ENCODE results near the gene ABCA1.
A peak's percentile ranks its signal among the peaks of the same experiment; 100 is the strongest.
"Not testable (repeated sequence)": the region's sequence is repeated elsewhere in the genome, so short reads cannot be mapped to it uniquely, and the experiment has no call there.

The ABCA1 gene

DNA sequence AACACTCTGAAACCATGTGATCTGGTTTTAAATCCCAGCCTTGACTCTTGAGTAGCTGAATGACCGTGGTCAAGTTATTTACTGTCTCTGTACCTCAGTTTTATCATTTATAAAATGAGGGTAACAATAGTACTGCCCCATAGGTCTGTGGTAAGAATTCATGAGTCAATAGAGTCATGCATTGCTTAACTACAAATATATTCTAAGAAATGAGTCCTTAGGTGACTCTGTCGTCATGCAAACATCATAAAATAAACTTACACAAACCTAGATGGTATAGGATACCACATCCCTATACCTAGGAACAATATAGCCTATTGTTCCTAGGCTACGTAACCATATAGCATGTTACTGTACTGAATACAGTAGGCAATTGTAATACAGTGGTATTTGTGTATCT is 20.3 kb upstream of the ABCA1 start:
- TF ChIP-seq, protein P1, sequence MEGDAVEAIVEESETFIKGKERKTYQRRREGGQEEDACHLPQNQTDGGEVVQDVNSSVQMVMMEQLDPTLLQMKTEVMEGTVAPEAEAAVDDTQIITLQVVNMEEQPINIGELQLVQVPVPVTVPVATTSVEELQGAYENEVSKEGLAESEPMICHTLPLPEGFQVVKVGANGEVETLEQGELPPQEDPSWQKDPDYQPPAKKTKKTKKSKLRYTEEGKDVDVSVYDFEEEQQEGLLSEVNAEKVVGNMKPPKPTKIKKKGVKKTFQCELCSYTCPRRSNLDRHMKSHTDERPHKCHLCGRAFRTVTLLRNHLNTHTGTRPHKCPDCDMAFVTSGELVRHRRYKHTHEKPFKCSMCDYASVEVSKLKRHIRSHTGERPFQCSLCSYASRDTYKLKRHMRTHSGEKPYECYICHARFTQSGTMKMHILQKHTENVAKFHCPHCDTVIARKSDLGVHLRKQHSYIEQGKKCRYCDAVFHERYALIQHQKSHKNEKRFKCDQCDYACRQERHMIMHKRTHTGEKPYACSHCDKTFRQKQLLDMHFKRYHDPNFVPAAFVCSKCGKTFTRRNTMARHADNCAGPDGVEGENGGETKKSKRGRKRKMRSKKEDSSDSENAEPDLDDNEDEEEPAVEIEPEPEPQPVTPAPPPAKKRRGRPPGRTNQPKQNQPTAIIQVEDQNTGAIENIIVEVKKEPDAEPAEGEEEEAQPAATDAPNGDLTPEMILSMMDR (IDR thresholded peaks at IDR 0.05; ENCODE audit: insufficient read depth, low read depth, low read length, missing control alignments): no peak
- peak; percentile 44 for DNase-seq (ENCODE audit: low read depth)

GRCh38 chr9:104944871-104945270 is 16.9 kb upstream of the ABCA1 start:
- DNase-seq (ENCODE audit: low read depth): no peak
- no peak overlapping the region for H3K4me3 ChIP-seq (ENCODE audit: low read length)
- TF ChIP-seq, protein P1 (IDR thresholded peaks at IDR 0.05; ENCODE audit: insufficient read depth, low read depth, low read length, missing control alignments): no peak

More for the DNA sequence above, 20.3 kb upstream of the ABCA1 start:
- no peak overlapping the region for H3K4me3 ChIP-seq (ENCODE audit: low read length)

DNA sequence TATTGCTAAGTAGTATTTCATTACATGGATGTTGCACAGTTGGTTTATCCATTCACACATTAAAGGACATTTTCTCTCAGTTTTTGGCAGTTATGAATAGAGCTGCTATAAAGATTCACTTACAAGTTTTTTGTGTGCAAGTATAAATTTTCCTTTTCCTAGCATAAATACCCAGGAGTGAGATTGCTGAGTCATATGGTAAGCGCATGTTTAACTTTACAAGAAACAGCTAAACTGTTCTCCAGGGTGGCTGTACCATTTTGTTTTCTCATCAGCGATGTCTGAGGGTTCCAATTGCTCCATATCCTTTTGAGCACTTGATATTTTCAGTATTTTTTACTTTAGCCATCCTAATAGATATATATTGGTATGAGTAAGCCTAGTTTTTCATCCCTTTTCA is 16.4 kb upstream of the ABCA1 start:
- DNase-seq (ENCODE audit: low read depth): no peak
- TF ChIP-seq, protein P1 (IDR thresholded peaks at IDR 0.05; ENCODE audit: insufficient read depth, low read depth, low read length, missing control alignments): no peak
- H3K4me3 ChIP-seq (ENCODE audit: low read length): no peak overlapping the region

DNA sequence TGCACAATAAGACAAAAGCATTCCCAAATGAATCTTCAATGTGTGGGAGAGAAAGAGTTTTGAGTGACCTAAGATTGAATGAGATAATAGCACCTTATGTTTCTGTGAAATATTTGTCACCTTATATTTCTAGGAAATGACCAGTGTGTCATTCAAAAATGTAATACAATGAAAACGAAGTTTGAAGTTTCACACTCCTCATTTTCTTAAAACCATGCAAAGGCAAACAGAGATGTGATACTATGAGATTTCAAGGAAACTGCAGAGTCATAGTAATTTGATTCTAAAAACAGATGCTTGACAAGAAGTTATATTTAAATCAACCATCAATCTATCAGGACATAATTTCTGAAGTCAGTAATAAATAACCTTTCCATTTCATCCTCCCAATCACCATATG is 13.6 kb upstream of the ABCA1 start:
- no peak overlapping the region for H3K4me3 ChIP-seq (ENCODE audit: low read length)
- DNase-seq (ENCODE audit: low read depth): no peak
- TF ChIP-seq, protein P1 (IDR thresholded peaks at IDR 0.05; ENCODE audit: insufficient read depth, low read depth, low read length, missing control alignments): no peak

- no peak overlapping the region for H3K4me3 ChIP-seq (ENCODE audit: low read length)
- no peak for DNase-seq (ENCODE audit: low read depth)
- TF ChIP-seq, protein P1 (IDR thresholded peaks at IDR 0.05; ENCODE audit: insufficient read depth, low read depth, low read length, missing control alignments): no peak
Measured at GRCh38 chr9:104936291-104936690, 8.3 kb upstream of the ABCA1 start.

GRCh38 chr9:104935501-104935810 is 7.5 kb upstream of the ABCA1 start:
- not testable (repeated sequence) for DNase-seq (ENCODE audit: low read depth); H3K4me3 ChIP-seq (ENCODE audit: low read length)

- no peak for DNase-seq (ENCODE audit: low read depth)
- TF ChIP-seq, protein P1 (IDR thresholded peaks at IDR 0.05; ENCODE audit: insufficient read depth, low read depth, low read length, missing control alignments): no peak
Measured at GRCh38 chr9:104934691-104935500, 6.9 kb upstream of the ABCA1 start.

GRCh38 chr9:104933091-104933490 is 5.1 kb upstream of the ABCA1 start:
- not testable (repeated sequence) for H3K4me3 ChIP-seq (ENCODE audit: low read length); DNase-seq (ENCODE audit: low read depth)

More at GRCh38 chr9:104934691-104935500, 6.9 kb upstream of the ABCA1 start:
- no peak overlapping the region for H3K4me3 ChIP-seq (ENCODE audit: low read length)

Measured in epithelial cell of esophagus (primary cell).